ENCODE results near the gene CABP7. TPM values are rescaled to one million over a fixed set of nuclear protein-coding genes. Genes with fewer than 3 reads are reported as not detected.

CABP7 gene
- total and polyA plus RNA-seq, 2 of the 13 experiments (the other 11 are each of a cell fraction or from before 2014, with no cell fraction given), result 0.08 TPM; not detected in 1

- TF ChIP-seq ZNF598 (CRISPR knock-in tag; IDR thresholded peaks at IDR 0.05; ENCODE audit: borderline replicate concordance) (peak; percentile 68; the same call in 1 of the 2 replicates), SMARCE1 (IDR thresholded peaks at IDR 0.05; ENCODE audit: borderline replicate concordance) (no peak), SRSF1 (optimal IDR thresholded peaks at IDR 0.05; ENCODE audit: low read depth, low read length) (no peak), ZNF792 (CRISPR knock-in tag; IDR thresholded peaks at IDR 0.05) (0 out of 2 replicates have a peak, but pooled peaks have one; percentile 55), EED (CRISPR knock-in tag; IDR thresholded peaks at IDR 0.05) (peak; percentile 31; the same call in 1 of the 2 replicates), KLF15 (CRISPR knock-in tag; IDR thresholded peaks at IDR 0.05; ENCODE audit: borderline replicate concordance) (0 out of 2 replicates have a peak, but pooled peaks have one; percentile 58), CBX5 (CRISPR knock-in tag; IDR thresholded peaks at IDR 0.05; ENCODE audit: borderline replicate concordance) (0 out of 2 replicates have a peak, but pooled peaks have one; percentile 34), MYC (CRISPR knock-in tag; IDR thresholded peaks at IDR 0.05; ENCODE audit: borderline replicate concordance) (peak; percentile 16; the same call in 1 of the 2 replicates), ATAD3A (CRISPR knock-in tag; IDR thresholded peaks at IDR 0.05) (no peak), HNRNPUL1 (IDR thresholded peaks at IDR 0.05; ENCODE audit: low read depth, low read length) (no peak), ZNF44 (CRISPR knock-in tag; IDR thresholded peaks at IDR 0.05) (peak; percentile 54; the same call in 1 of the 2 replicates), ATF4 (CRISPR knock-in tag; IDR thresholded peaks at IDR 0.05) (0 out of 4 replicates have a peak, but pooled peaks of 1 of the 2 experiments have one; percentile 15), SRSF4 (IDR thresholded peaks at IDR 0.05; ENCODE audit: low read depth, low read length, poor library complexity, severe bottlenecking) (no peak), ATF7-NPFF (CRISPR knock-in tag; IDR thresholded peaks at IDR 0.05; ENCODE audit: low read depth) (peak; percentile 42; the same call in 1 of the 2 replicates), HMG20A (CRISPR knock-in tag; IDR thresholded peaks at IDR 0.05; ENCODE audit: borderline replicate concordance) (0 out of 2 replicates have a peak, but pooled peaks have one; percentile 13), ZNF558 (CRISPR knock-in tag; IDR thresholded peaks at IDR 0.05; ENCODE audit: borderline replicate concordance) (peak; percentile 56; the same call in 1 of the 2 replicates), EP300 (IDR thresholded peaks at IDR 0.05; ENCODE audit: low read depth in 2 of 2, low read length in 2 of 2) (0 out of 4 replicates have a peak, but pooled peaks of 1 of the 2 experiments have one; percentile 2), EP300 (CRISPR knock-in tag; IDR thresholded peaks at IDR 0.05; ENCODE audit: borderline replicate concordance) (peak; percentile 58), ZIK1 (CRISPR knock-in tag; IDR thresholded peaks at IDR 0.05; ENCODE audit: borderline replicate concordance, low read depth) (0 out of 2 replicates have a peak, but pooled peaks have one; percentile 39)
- TF ChIP-seq, protein P1, sequence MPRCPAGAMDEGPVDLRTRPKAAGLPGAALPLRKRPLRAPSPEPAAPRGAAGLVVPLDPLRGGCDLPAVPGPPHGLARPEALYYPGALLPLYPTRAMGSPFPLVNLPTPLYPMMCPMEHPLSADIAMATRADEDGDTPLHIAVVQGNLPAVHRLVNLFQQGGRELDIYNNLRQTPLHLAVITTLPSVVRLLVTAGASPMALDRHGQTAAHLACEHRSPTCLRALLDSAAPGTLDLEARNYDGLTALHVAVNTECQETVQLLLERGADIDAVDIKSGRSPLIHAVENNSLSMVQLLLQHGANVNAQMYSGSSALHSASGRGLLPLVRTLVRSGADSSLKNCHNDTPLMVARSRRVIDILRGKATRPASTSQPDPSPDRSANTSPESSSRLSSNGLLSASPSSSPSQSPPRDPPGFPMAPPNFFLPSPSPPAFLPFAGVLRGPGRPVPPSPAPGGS (CRISPR knock-in tag; IDR thresholded peaks at IDR 0.05), result peak; percentile 61; the same call in 1 of the 2 replicates
- TF ChIP-seq, protein P2, sequence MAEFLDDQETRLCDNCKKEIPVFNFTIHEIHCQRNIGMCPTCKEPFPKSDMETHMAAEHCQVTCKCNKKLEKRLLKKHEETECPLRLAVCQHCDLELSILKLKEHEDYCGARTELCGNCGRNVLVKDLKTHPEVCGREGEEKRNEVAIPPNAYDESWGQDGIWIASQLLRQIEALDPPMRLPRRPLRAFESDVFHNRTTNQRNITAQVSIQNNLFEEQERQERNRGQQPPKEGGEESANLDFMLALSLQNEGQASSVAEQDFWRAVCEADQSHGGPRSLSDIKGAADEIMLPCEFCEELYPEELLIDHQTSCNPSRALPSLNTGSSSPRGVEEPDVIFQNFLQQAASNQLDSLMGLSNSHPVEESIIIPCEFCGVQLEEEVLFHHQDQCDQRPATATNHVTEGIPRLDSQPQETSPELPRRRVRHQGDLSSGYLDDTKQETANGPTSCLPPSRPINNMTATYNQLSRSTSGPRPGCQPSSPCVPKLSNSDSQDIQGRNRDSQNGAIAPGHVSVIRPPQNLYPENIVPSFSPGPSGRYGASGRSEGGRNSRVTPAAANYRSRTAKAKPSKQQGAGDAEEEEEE (CRISPR knock-in tag; IDR thresholded peaks at IDR 0.05; ENCODE audit: borderline replicate concordance), result no peak
- TF ChIP-seq, protein P3, sequence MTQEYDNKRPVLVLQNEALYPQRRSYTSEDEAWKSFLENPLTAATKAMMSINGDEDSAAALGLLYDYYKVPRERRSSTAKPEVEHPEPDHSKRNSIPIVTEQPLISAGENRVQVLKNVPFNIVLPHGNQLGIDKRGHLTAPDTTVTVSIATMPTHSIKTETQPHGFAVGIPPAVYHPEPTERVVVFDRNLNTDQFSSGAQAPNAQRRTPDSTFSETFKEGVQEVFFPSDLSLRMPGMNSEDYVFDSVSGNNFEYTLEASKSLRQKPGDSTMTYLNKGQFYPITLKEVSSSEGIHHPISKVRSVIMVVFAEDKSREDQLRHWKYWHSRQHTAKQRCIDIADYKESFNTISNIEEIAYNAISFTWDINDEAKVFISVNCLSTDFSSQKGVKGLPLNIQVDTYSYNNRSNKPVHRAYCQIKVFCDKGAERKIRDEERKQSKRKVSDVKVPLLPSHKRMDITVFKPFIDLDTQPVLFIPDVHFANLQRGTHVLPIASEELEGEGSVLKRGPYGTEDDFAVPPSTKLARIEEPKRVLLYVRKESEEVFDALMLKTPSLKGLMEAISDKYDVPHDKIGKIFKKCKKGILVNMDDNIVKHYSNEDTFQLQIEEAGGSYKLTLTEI (CRISPR knock-in tag; conservative IDR thresholded peaks at IDR 0.05), result no peak
Measured at GRCh38 chr22:29766632-29767170, 46.9 kb downstream of the CABP7 start, which contains the start of gene ZMAT5 (continued).
